K562 (cell line): ENCODE results near the gene IRF1. TPM values are rescaled to one million over a fixed set of nuclear protein-coding genes. Genes with fewer than 3 reads are reported as not detected.

Experiments
- ATAC-seq: fragments of 200-7000 bp; cut with Tn5 transposase; 3 replicates; pipeline ENCODE4 v1.9.1; 2020; ENCODE audit warnings: moderate library complexity
- BruUV-seq: library from RNA; stranded (reverse); fragments of 400-500 nt; replicated peaks from 2 replicates; lab custom pipeline; 2021; lab: Mats Ljungman, UMichigan
- CTCF ChIA-PET: fragments of 300-600 bp; formaldehyde crosslinking; extraction: SDS; loops from one replicate; lab custom pipeline; 2021; ENCODE audit warnings: low intra/inter-chr PET ratio; lab: Yijun Ruan, JAX
- POLR2A ChIA-PET: fragments of 300-600, 350-650 bp; sonication (Branson Sonifier 250); formaldehyde crosslinking; extraction: SDS; loops from one replicate; lab custom pipeline; 2021; ENCODE audit warnings: antibody characterized with exemption, inconsistent platforms; lab: Yijun Ruan, JAX
- DNase-seq, 4 experiments: peaks; one replicate each; pipeline versions ENCODE4 v3.0.0 to v3.0.0-alpha.2; 2011 to 2018; ENCODE audit warnings: low spot score in 3 of 4, mixed read lengths in 3 of 4; ENCODE audit errors: extremely low read depth in 1 of 4
- FAIRE-seq: peaks from 2 replicates; lab custom pipeline; 2011; peaks lifted over from hg19 to GRCh38; lab: Jason Lieb, UNC
- H2AFZ ChIP-seq: 2 replicates; pipeline ENCODE4 v1.6.0; 2011; ENCODE audit warnings: low read depth, low read length, control low read depth, inconsistent platforms
- H3K27ac ChIP-seq: fragments of 200-600 bp; 3 replicates; pipeline ENCODE4 v1.8.0; 2011; ENCODE audit warnings: low read depth, mild to moderate bottlenecking, control low read depth, inconsistent platforms, low read length, moderate library complexity, mixed read lengths; ENCODE audit errors: extremely low read depth
- H3K27me3 ChIP-seq, 2 experiments: fragments of 300-600 bp in 1 of 2; 2 replicates in 1 of 2; 3 replicates in 1 of 2; pipeline versions ENCODE4 v1.6.0 to v1.8.0; 2011; ENCODE audit warnings: inconsistent platforms in 2 of 2, low read length in 2 of 2, mild to moderate bottlenecking in 1 of 2, mixed read lengths in 1 of 2, moderate library complexity in 1 of 2; ENCODE audit not compliant: control insufficient read depth in 2 of 2, insufficient read depth in 2 of 2
- H3K36me3 ChIP-seq: fragments of 300-600 bp; 3 replicates; pipeline ENCODE4 v1.8.0; 2011; ENCODE audit warnings: mild to moderate bottlenecking, low read length, inconsistent platforms; ENCODE audit not compliant: control insufficient read depth, insufficient read depth
- H3K4me1 ChIP-seq, 2 experiments: fragments of 200-600 bp in 1 of 2; replicated peaks in 1 of 2; 2 replicates in 1 of 2; 3 replicates in 1 of 2; pipeline versions ENCODE4 v1.5.1 to v1.8.0; 2011; ENCODE audit warnings: inconsistent platforms in 2 of 2, low read length in 2 of 2, mild to moderate bottlenecking in 1 of 2, mixed read lengths in 1 of 2, moderate library complexity in 1 of 2; ENCODE audit not compliant: control insufficient read depth in 2 of 2, insufficient read depth in 2 of 2
- H3K4me2 ChIP-seq: 2 replicates; pipeline ENCODE4 v1.6.1; 2011; ENCODE audit warnings: low read length, control low read depth, inconsistent platforms, mixed read lengths; ENCODE audit not compliant: insufficient read depth
- H3K4me3 ChIP-seq: fragments of 200-600 bp; sonication (generic), shearing (Covaris generic); 2 replicates; pipeline ENCODE4 v1.5.1; 2016; ENCODE audit warnings: control low read depth, inconsistent platforms
- H3K79me2 ChIP-seq: fragments of 200-600 bp; 3 replicates; pipeline ENCODE4 v1.8.0; 2011; ENCODE audit warnings: low read length, inconsistent platforms; ENCODE audit not compliant: control insufficient read depth, insufficient read depth
- H3K9ac ChIP-seq, 2 experiments: 2 replicates each; pipeline versions ENCODE4 v1.6.0 to v1.6.1; 2011; ENCODE audit warnings: low read depth in 2 of 2, low read length in 2 of 2, control low read depth in 1 of 2, inconsistent platforms in 1 of 2, mild to moderate bottlenecking in 1 of 2, mixed read lengths in 1 of 2; ENCODE audit not compliant: insufficient read depth in 1 of 2
- H3K9me1 ChIP-seq: one replicate; pipeline ENCODE4 v1.6.0; 2011; ENCODE audit warnings: inconsistent platforms, mild to moderate bottlenecking, low read length, moderate library complexity; ENCODE audit not compliant: control insufficient read depth, insufficient read depth
- H3K9me3 ChIP-seq: replicated peaks from 2 replicates; pipeline ENCODE4 v1.5.1; 2011; ENCODE audit warnings: low read depth, low read length, inconsistent platforms; ENCODE audit not compliant: control insufficient read depth, insufficient read depth
- H4K20me1 ChIP-seq: replicated peaks from 2 replicates; pipeline ENCODE4 v1.6.1; 2011; ENCODE audit warnings: low read length, inconsistent platforms, mixed read lengths; ENCODE audit not compliant: control insufficient read depth, insufficient read depth
- BRF1 ChIP-seq: IDR thresholded peaks from 3 replicates; pipeline ENCODE4 v1.6.1; 2011; ENCODE audit warnings: borderline replicate concordance, mild to moderate bottlenecking; ENCODE audit not compliant: insufficient read length; ENCODE audit errors: extremely low read depth
- CXXC5 ChIP-seq: fragments of 250-450 bp; sonication (Bioruptor Pico); IDR thresholded peaks from 2 replicates; pipeline ENCODE4 v1.8.0; 2022; ENCODE audit warnings: inconsistent platforms, mild to moderate bottlenecking, moderate library complexity
- ESRRB ChIP-seq: fragments of 250-450 bp; sonication (Bioruptor Pico); IDR thresholded peaks from 2 replicates; pipeline ENCODE4 v1.5.0; 2020; ENCODE audit warnings: mild to moderate bottlenecking, moderate library complexity, borderline replicate concordance
- ETS2 ChIP-seq: IDR thresholded peaks from 2 replicates; pipeline ENCODE4 v1.6.1; 2016; ENCODE audit warnings: borderline replicate concordance, missing genetic modification characterization, mild to moderate bottlenecking, moderate library complexity, missing compliant biosample characterization; ENCODE audit not compliant: poor library complexity, severe bottlenecking
- FOXJ2 ChIP-seq: fragments of 200-800 bp; sonication (Bioruptor generic); IDR thresholded peaks from 2 replicates; pipeline ENCODE4 v1.6.1; 2016; ENCODE audit warnings: missing genetic modification characterization, missing compliant biosample characterization
- GABPB2 ChIP-seq: fragments of 250-450 bp; sonication (Bioruptor Pico); conservative IDR thresholded peaks from 2 replicates; pipeline ENCODE4 v1.5.1; 2021; ENCODE audit warnings: mild to moderate bottlenecking
- HOMEZ ChIP-seq: fragments of 250-450 bp; sonication (Bioruptor Pico); IDR thresholded peaks from 2 replicates; pipeline ENCODE4 v1.4.0; 2020; ENCODE audit warnings: mild to moderate bottlenecking, moderate library complexity
- MLLT1 ChIP-seq, 2 experiments: fragments of 450-650 bp; IDR thresholded peaks; 2 replicates each; pipeline ENCODE4 v1.6.1; 2016
- NCOA1 ChIP-seq: fragments of 450-650 bp; IDR thresholded peaks from 2 replicates; pipeline ENCODE4 v1.6.1; 2016; ENCODE audit warnings: low read depth
- RNF219 ChIP-seq: fragments of 250-450 bp; sonication (Bioruptor Pico); IDR thresholded peaks from 2 replicates; pipeline ENCODE4 v1.5.0; 2022; ENCODE audit warnings: mild to moderate bottlenecking
- SRSF9 ChIP-seq: fragments of 200-400 bp; formaldehyde crosslinking; IDR thresholded peaks from 2 replicates; pipeline ENCODE4 v1.6.1; 2017; ENCODE audit warnings: low read depth, low read length, borderline replicate concordance
- TAF15 ChIP-seq: fragments of 200-400 bp; formaldehyde crosslinking; IDR thresholded peaks from 2 replicates; pipeline ENCODE4 v1.6.1; 2017; ENCODE audit warnings: mild to moderate bottlenecking, low read depth, low read length, moderate library complexity
- TEAD4 ChIP-seq, 2 experiments: sonication (generic) in 1 of 2; formaldehyde crosslinking in 1 of 2; IDR thresholded peaks; 2 replicates each; pipeline versions ENCODE4 v1.6.1 to v1.8.0; 2012 to 2022; ENCODE audit warnings: borderline replicate concordance in 1 of 2, inconsistent platforms in 1 of 2, low read length in 1 of 2, mild to moderate bottlenecking in 1 of 2, missing genetic modification reagents in 1 of 2
- XRCC5 ChIP-seq: fragments of 200-400 bp; formaldehyde crosslinking; IDR thresholded peaks from 2 replicates; pipeline ENCODE4 v1.6.1; 2017; ENCODE audit warnings: low read depth, mild to moderate bottlenecking, low read length
- ZNF239 ChIP-seq: fragments of 250-450 bp; sonication (Bioruptor Pico); IDR thresholded peaks from 2 replicates; pipeline ENCODE4 v1.4.0; 2020; ENCODE audit warnings: mild to moderate bottlenecking
- ZNF764 ChIP-seq: fragments of 250-450 bp; sonication (Bioruptor Pico); IDR thresholded peaks from 2 replicates; pipeline ENCODE4 v1.4.0; 2020; ENCODE audit warnings: low read depth, mild to moderate bottlenecking, moderate library complexity
- WGBS: fragments of 100-300 bp; shearing (Covaris generic); methylation state at CpG from one replicate; pipeline ENCODE4 v1.1.6; 2016; ENCODE audit warnings: low coverage, mixed read lengths; ENCODE audit not compliant: insufficient coverage; ENCODE audit errors: missing lambda C conversion rate; 5-methylcytosine and 5-hydroxymethylcytosine counted together
- in situ Hi-C: fragments of 300-500 bp; cut with MboI; formaldehyde crosslinking; loops from 4 replicates; pipeline ENCODE4 v1.15.0; 2018; ENCODE audit warnings: inconsistent platforms, mixed read lengths
- intact Hi-C: fragments of 100-400 bp; cut with micrococcal nuclease; formaldehyde crosslinking; loops from 2 replicates; pipeline ENCODE4 v1.14.2; 2022
- polyA plus RNA-seq, 8 experiments: library from polyadenylated mRNA; depleted of rRNA in 4 of 8; stranded (reverse) in 5 of 8; unstranded in 3 of 8; fragments of >200 nt; fragmentation: Nextera tagmentation in 2 of 8; fragmentation: Illumina TruSeq in 1 of 8; extraction: Ambion mirVana in 2 of 8; extraction: Trizol in 1 of 8; gene quantifications; 2 replicates each; pipeline versions ENCODE4 v1.2.1 to v1.2.3, GENCODE V29; 2011 to 2014; ENCODE audit warnings: inconsistent platforms in 1 of 8, missing spikeins in 1 of 8
- total RNA-seq, 7 experiments: library from RNA; depleted of rRNA in 6 of 7; stranded (reverse); fragments of >200 nt in 6 of 7; fragmentation: Illumina TruSeq in 2 of 7; extraction: Trizol in 2 of 7; gene quantifications; 2 replicates each; pipeline versions ENCODE4 v1.2.1 to v1.2.3, GENCODE V29; 2011 to 2021; ENCODE audit warnings: low replicate concordance in 1 of 7

Gene IRF1
- total and polyA plus RNA-seq, 9 of the 15 experiments (the other 6 are each of a cell fraction or from before 2014, with no cell fraction given), result 1.1 to 12.3 (median 5.9) TPM

DNA sequence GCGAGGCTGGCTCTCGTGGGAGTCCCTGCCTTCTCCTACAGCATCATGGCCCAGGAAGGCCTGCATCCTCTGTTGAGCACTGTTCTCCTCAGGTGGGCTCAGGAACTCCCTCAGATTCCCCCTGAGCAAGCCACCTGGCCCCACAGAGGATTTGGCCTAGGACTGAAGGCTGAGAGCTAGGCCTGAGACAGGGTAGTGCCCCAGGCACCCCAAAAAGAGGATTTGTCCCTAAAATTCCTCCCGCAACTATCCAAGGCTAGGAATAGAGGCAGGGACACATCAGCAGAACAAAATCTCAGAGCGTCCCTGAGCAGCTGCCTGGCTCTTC lies 11.0 kb upstream of the IRF1 start:
- H3K9me3 ChIP-seq, result no peaks in the 10 kb centered on the region
- TF ChIP-seq ETS2 (tag) (no peak), RNF219 (CRISPR knock-in tag) (no peak), CXXC5 (no peak), MLLT1 (IDR thresholded peaks at IDR 0.05) (no peak), ZNF239 (CRISPR knock-in tag) (no peak), TEAD4 (IDR thresholded peaks at IDR 0.05; ENCODE audit: low read length) (no peak), TEAD4 (CRISPR knock-in tag; IDR thresholded peaks at IDR 0.05; ENCODE audit: borderline replicate concordance) (no peak), SRSF9 (no peak), GABPB2 (no peak), BRF1 (no peak), NCOA1 (no peak), XRCC5 (no peak), TAF15 (no peak), FOXJ2 (tag) (no peak), ESRRB (CRISPR knock-in tag) (no peak), HOMEZ (CRISPR knock-in tag) (no peak), ZNF764 (no peak)
- WGBS, result 51% methylated on average over 4 of the region's 4 CpGs
- no peak overlapping the region for H3K4me2 ChIP-seq
- in situ Hi-C loops (no loop called here), intact Hi-C loops (loop anchor here (1.0 to 2.0 kb wide), 6 partner anchors 82 to 436 kb away; no protein-coding TSS in a partner anchor)
- CTCF ChIA-PET, result interaction anchor here (0.7 to 3.5 kb wide), 7 partner anchors 79 to 436 kb away, joined by 3 to 79 read pairs (median 8); partner anchors contain the start of gene SLC22A5
- peak overlapping the region; percentile 3 to 30; a peak in 3 of 4 replicates for H3K9ac ChIP-seq
- H3K4me3 ChIP-seq, result no peak overlapping the region
- FAIRE-seq (no peak), ATAC-seq (no peak), DNase-seq (no peak)
- no peaks in the 10 kb centered on the region for H3K27me3 ChIP-seq
- H2AFZ ChIP-seq, result peak overlapping the region; percentile 53; the same call in 1 of the 2 replicates
- no peaks in the 10 kb centered on the region for H3K36me3 ChIP-seq
- BruUV-seq, result no TSS peak
- no peaks in the 10 kb centered on the region for H3K9me1 ChIP-seq
- H3K27ac ChIP-seq, result no peak overlapping the region
- POLR2A ChIA-PET, result interaction anchor here (0.5 to 1.5 kb wide), 6 partner anchors 10 to 296 kb away, joined by 3 to 4 read pairs (median 4); no protein-coding TSS in a partner anchor
- peaks cover 26 to 36% of the 10 kb centered on the region in 2 experiments; a peak in 4 of 5 replicates for H3K4me1 ChIP-seq
- no peaks in the 10 kb centered on the region for H4K20me1 ChIP-seq
- H3K79me2 ChIP-seq, result no peaks in the 10 kb centered on the region
